Trophoblast cell (in vitro differentiated cells and primary cell): Measurements from ENCODE around the gene ERP44.
A peak's percentile ranks its signal among the peaks of the same experiment; 100 is the strongest.

ENCODE experiments used
- DNase-seq, 2 donors: peaks; one replicate each; pipeline ENCODE4 v3.0.0-alpha.2; 2016
- H2AFZ ChIP-seq: 2 replicates; pipeline ENCODE4 v1.6.1; 2013; ENCODE audit warnings: low read length, moderate library complexity, mild to moderate bottlenecking; ENCODE audit not compliant: insufficient read depth, poor library complexity
- H2AK5ac ChIP-seq: 2 replicates; pipeline ENCODE4 v1.6.1; 2013; ENCODE audit warnings: mild to moderate bottlenecking, low read length
- H2BK120ac ChIP-seq: 2 replicates; pipeline ENCODE4 v1.6.1; 2013; ENCODE audit warnings: low read length, mild to moderate bottlenecking, moderate library complexity; ENCODE audit not compliant: insufficient read depth, poor library complexity
- H2BK12ac ChIP-seq: 2 replicates; pipeline ENCODE4 v1.6.1; 2013; ENCODE audit warnings: mild to moderate bottlenecking, low read length, moderate library complexity
- H2BK5ac ChIP-seq: 2 replicates; pipeline ENCODE4 v1.6.1; 2013; ENCODE audit warnings: low read length, low read depth, moderate library complexity, mild to moderate bottlenecking; ENCODE audit not compliant: poor library complexity
- H3K14ac ChIP-seq: 2 replicates; pipeline ENCODE4 v1.6.1; 2013; ENCODE audit warnings: mild to moderate bottlenecking, low read length
- H3K18ac ChIP-seq: 2 replicates; pipeline ENCODE4 v1.6.1; 2013; ENCODE audit warnings: mild to moderate bottlenecking, low read length
- H3K23ac ChIP-seq: 2 replicates; pipeline ENCODE4 v1.6.1; 2013; ENCODE audit warnings: low read length
- H3K27ac ChIP-seq: 2 replicates; pipeline ENCODE4 v1.5.1; 2013; ENCODE audit warnings: low read depth, mild to moderate bottlenecking, inconsistent platforms, low read length, moderate library complexity
- H3K27me3 ChIP-seq: 2 replicates; pipeline ENCODE4 v1.6.1; 2013; ENCODE audit warnings: inconsistent platforms, mild to moderate bottlenecking, low read length, moderate library complexity; ENCODE audit not compliant: insufficient read depth
- H3K36me3 ChIP-seq, 2 experiments: 1 replicate in 1 of 2; 2 replicates in 1 of 2; pipeline ENCODE4 v1.6.1; 2013; ENCODE audit warnings: low read length in 2 of 2, mild to moderate bottlenecking in 2 of 2, moderate library complexity in 1 of 2; ENCODE audit not compliant: insufficient read depth in 2 of 2, control insufficient read depth in 1 of 2
- H3K4ac ChIP-seq: 2 replicates; pipeline ENCODE4 v1.6.1; 2013; ENCODE audit warnings: low read depth, mild to moderate bottlenecking, low read length, moderate library complexity
- H3K4me1 ChIP-seq, 2 experiments: 1 replicate in 1 of 2; 2 replicates in 1 of 2; pipeline ENCODE4 v1.6.1; 2013; ENCODE audit warnings: low read length in 2 of 2, mild to moderate bottlenecking in 2 of 2, moderate library complexity in 1 of 2; ENCODE audit not compliant: insufficient read depth in 2 of 2, control insufficient read depth in 1 of 2
- H3K4me2 ChIP-seq: 2 replicates; pipeline ENCODE4 v1.6.1; 2013; ENCODE audit warnings: inconsistent platforms, mild to moderate bottlenecking, low read length, moderate library complexity
- H3K4me3 ChIP-seq: 2 replicates; pipeline ENCODE4 v1.5.1; 2013; ENCODE audit warnings: mild to moderate bottlenecking, low read depth, low read length, inconsistent platforms
- H3K79me1 ChIP-seq: one replicate; pipeline ENCODE4 v1.6.1; 2013; ENCODE audit warnings: low read length
- H3K79me2 ChIP-seq: 2 replicates; pipeline ENCODE4 v1.6.1; 2013; ENCODE audit warnings: low read length, mild to moderate bottlenecking; ENCODE audit not compliant: control insufficient read depth, insufficient read depth, poor library complexity
- H3K9ac ChIP-seq: 2 replicates; pipeline ENCODE4 v1.6.1; 2013; ENCODE audit warnings: mild to moderate bottlenecking, low read length
- H3K9me3 ChIP-seq: 2 replicates; pipeline ENCODE4 v1.6.1; 2013; ENCODE audit warnings: low read depth, mild to moderate bottlenecking, control low read depth, inconsistent platforms, low read length; ENCODE audit not compliant: insufficient read depth
- H4K12ac ChIP-seq: 2 replicates; pipeline ENCODE4 v1.6.1; 2013; ENCODE audit warnings: low read depth, mild to moderate bottlenecking, low read length, moderate library complexity
- H4K8ac ChIP-seq: 2 replicates; pipeline ENCODE4 v1.6.1; 2013; ENCODE audit warnings: low read depth, mild to moderate bottlenecking, low read length, moderate library complexity
- H4K91ac ChIP-seq: one replicate; pipeline ENCODE4 v1.6.1; 2013; ENCODE audit warnings: low read depth, mild to moderate bottlenecking, low read length, moderate library complexity
- WGBS: extraction: QIAGEN DNeasy Blood & Tissue Kit; methylation state at CpG from one replicate; pipeline ENCODE4 v1.1.7; 2013; ENCODE audit warnings: missing lambda C conversion rate; ENCODE audit not compliant: insufficient read length, insufficient coverage; ENCODE audit errors: extremely low coverage; 5-methylcytosine and 5-hydroxymethylcytosine counted together

The ERP44 gene

DNA sequence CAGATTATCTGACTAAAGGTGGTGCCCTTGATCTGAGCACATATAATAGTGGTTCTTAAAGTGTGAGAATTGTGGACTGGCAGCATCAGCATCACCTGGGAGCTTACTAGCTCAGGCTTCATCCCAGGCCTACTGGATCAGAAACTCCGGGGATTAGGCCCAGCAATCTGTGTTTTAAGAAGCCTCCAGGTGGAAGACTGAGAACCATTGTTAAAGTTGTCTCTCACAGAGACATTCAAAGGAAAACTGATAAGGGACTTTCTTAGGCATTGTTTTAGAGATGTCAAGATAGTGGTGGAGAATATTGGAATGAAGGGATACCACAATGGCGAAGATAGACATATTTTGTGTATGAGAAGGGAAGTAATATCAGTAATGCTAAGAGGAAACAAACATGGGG is 132.8 kb downstream of the ERP44 start:
- Histone ChIP-seq H4K91ac (no peak overlapping the region), H3K14ac (no peak overlapping the region), H3K36me3 (no peaks in the 10 kb centered on the region), H3K4ac (no peak overlapping the region), H2BK12ac (no peak overlapping the region), H2BK5ac (no peak overlapping the region), H3K23ac (no peak overlapping the region), H3K4me1 (peaks cover 0 to 5% of the 10 kb centered on the region in 2 experiments), H3K79me2 (no peaks in the 10 kb centered on the region), H3K27me3 (no peaks in the 10 kb centered on the region), H3K4me2 (no peak overlapping the region), H2BK120ac (no peak overlapping the region), H3K9ac (no peak overlapping the region), H4K12ac (no peak overlapping the region), H3K4me3 (no peak overlapping the region), H4K8ac (no peak overlapping the region), H2AFZ (no peak overlapping the region), H3K9me3 (no peaks in the 10 kb centered on the region), H3K79me1 (no peaks in the 10 kb centered on the region), H3K18ac (no peak overlapping the region), H2AK5ac (no peak overlapping the region), H3K27ac (no peak overlapping the region)
- WGBS: no CpG with 5 or more reads among the region's 2 CpGs
- DNase-seq: peak; percentile 7 to 71

GRCh38 chr9:99964336-99964735 is 134.5 kb downstream of the ERP44 start:
- Histone ChIP-seq H4K12ac (no peak overlapping the region), H3K9me3 (no peaks in the 10 kb centered on the region), H3K27ac (no peak overlapping the region), H3K4me2 (no peak overlapping the region), H3K4ac (no peak overlapping the region), H3K9ac (no peak overlapping the region), H3K14ac (no peak overlapping the region), H4K8ac (no peak overlapping the region), H3K79me2 (no peaks in the 10 kb centered on the region), H2BK12ac (no peak overlapping the region), H2AFZ (no peak overlapping the region), H2BK120ac (no peak overlapping the region), H3K18ac (no peak overlapping the region), H2AK5ac (no peak overlapping the region), H3K23ac (no peak overlapping the region), H3K36me3 (peaks cover 0 to 2% of the 10 kb centered on the region in 2 experiments), H4K91ac (no peak overlapping the region), H3K79me1 (no peaks in the 10 kb centered on the region), H3K27me3 (no peaks in the 10 kb centered on the region), H3K4me3 (no peak overlapping the region), H2BK5ac (no peak overlapping the region), H3K4me1 (peaks cover 0 to 5% of the 10 kb centered on the region in 2 experiments)
- WGBS: no CpG with 5 or more reads among the region's 1 CpG
- DNase-seq: no peak

GRCh38 chr9:99962680-99963261 is 136.0 kb downstream of the ERP44 start:
- H3K27ac ChIP-seq: no peak overlapping the region
- no peak overlapping the region for H4K8ac ChIP-seq
- no peak overlapping the region for H3K14ac ChIP-seq
- no peaks in the 10 kb centered on the region for H3K79me1 ChIP-seq
- H2BK12ac ChIP-seq: no peak overlapping the region
- peaks cover 0 to 2% of the 10 kb centered on the region in 2 experiments for H3K36me3 ChIP-seq
- WGBS: no CpG with 5 or more reads among the region's 1 CpG
- H2BK120ac ChIP-seq: no peak overlapping the region
- no peak overlapping the region for H3K4ac ChIP-seq
- H3K9me3 ChIP-seq: no peaks in the 10 kb centered on the region
- H2BK5ac ChIP-seq: no peak overlapping the region
- no peak overlapping the region for H3K9ac ChIP-seq
- no peak overlapping the region for H4K91ac ChIP-seq
- no peak overlapping the region for H2AFZ ChIP-seq
- H3K18ac ChIP-seq: no peak overlapping the region
- no peak for DNase-seq
- H3K4me1 ChIP-seq: peaks cover 0 to 5% of the 10 kb centered on the region in 2 experiments
- no peaks in the 10 kb centered on the region for H3K27me3 ChIP-seq
- H4K12ac ChIP-seq: no peak overlapping the region
- H3K4me2 ChIP-seq: no peak overlapping the region
- H3K23ac ChIP-seq: no peak overlapping the region
- H2AK5ac ChIP-seq: no peak overlapping the region
- no peak overlapping the region for H3K4me3 ChIP-seq
- no peaks in the 10 kb centered on the region for H3K79me2 ChIP-seq

DNA sequence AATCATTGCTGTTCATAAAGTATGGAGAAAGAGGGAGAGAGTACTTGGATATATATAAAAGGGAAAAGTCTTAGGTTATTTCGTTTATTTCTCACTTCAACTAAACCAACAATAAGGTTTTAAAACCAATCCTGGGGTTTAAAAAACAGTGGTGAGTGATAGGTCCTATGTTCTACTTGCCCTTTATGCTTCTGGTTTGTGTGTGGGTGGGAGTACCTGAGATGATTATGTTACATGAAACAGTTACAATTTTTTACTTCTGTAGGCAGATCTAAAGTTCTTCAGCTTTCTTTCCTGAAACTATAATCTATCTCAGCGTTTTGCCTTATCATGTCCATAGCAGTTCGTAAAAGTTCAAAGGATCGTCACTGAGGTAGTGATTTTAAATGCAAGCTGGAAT is 143.2 kb downstream of the ERP44 start:
- no peak overlapping the region for H3K23ac ChIP-seq
- H3K14ac ChIP-seq: no peak overlapping the region
- H2BK5ac ChIP-seq: no peak overlapping the region
- H3K4me2 ChIP-seq: no peak overlapping the region
- no peak overlapping the region for H2BK12ac ChIP-seq
- H2AFZ ChIP-seq: no peak overlapping the region
- no peaks in the 10 kb centered on the region for H3K27me3 ChIP-seq
- H3K18ac ChIP-seq: no peak overlapping the region
- H3K79me2 ChIP-seq: no peaks in the 10 kb centered on the region
- WGBS: no CpG with 5 or more reads among the region's 4 CpGs
- no peak overlapping the region for H4K91ac ChIP-seq
- no peak overlapping the region for H4K8ac ChIP-seq
- no peak overlapping the region for H2AK5ac ChIP-seq
- no peak overlapping the region for H2BK120ac ChIP-seq
- H3K9ac ChIP-seq: no peak overlapping the region
- H3K27ac ChIP-seq: no peak overlapping the region
- H3K36me3 ChIP-seq: peaks cover 0 to 2% of the 10 kb centered on the region in 2 experiments
- no peaks in the 10 kb centered on the region for H3K9me3 ChIP-seq
- DNase-seq: no peak
- no peak overlapping the region for H4K12ac ChIP-seq
- no peak overlapping the region for H3K4ac ChIP-seq
- H3K4me1 ChIP-seq: no peaks in the 10 kb centered on the region
- no peaks in the 10 kb centered on the region for H3K79me1 ChIP-seq
- H3K4me3 ChIP-seq: no peak overlapping the region
